ENCODE data around the gene LRRC14B. TPM values are rescaled to one million over a fixed set of nuclear protein-coding genes. Genes with fewer than 3 reads are reported as not detected.

Gene LRRC14B
- total RNA-seq, 1 donor from 2014 or later, result not detected

GRCh38 chr5:153256-153655, 38.0 kb upstream of the LRRC14B start:
- H3K9me3 Mint-ChIP-seq, result peaks cover 2% of the 10 kb centered on the region
- POLR2A ChIA-PET, result no interaction called here
- no peaks in the 10 kb centered on the region for H3K36me3 Mint-ChIP-seq (ENCODE audit: low read depth)
- no peak for TF ChIP-seq CTCF (IDR thresholded peaks at IDR 0.05)
- intact Hi-C loops (cut with micrococcal nuclease), result no loop called here
- DNase-seq (no peak), ATAC-seq (ENCODE audit: low read depth) (no peak)
- H3K27me3 Mint-ChIP-seq, result peaks cover 5% of the 10 kb centered on the region
- H3K4me3 Mint-ChIP-seq, result no peak overlapping the region
- H3K4me1 Mint-ChIP-seq, result no peaks in the 10 kb centered on the region
- CTCF ChIA-PET, result no interaction called here
- H3K27ac Mint-ChIP-seq, result no peak overlapping the region

GRCh38 chr5:154236-154635, 37.1 kb upstream of the LRRC14B start:
- Mint-ChIP-seq H3K27me3 (peaks cover 5% of the 10 kb centered on the region), H3K36me3 (ENCODE audit: low read depth) (no peaks in the 10 kb centered on the region), H3K27ac (no peak overlapping the region), H3K4me1 (no peaks in the 10 kb centered on the region), H3K9me3 (no peaks in the 10 kb centered on the region), H3K4me3 (no peak overlapping the region)
- intact Hi-C loops (cut with micrococcal nuclease), result no loop called here
- no peak for TF ChIP-seq CTCF (IDR thresholded peaks at IDR 0.05)
- no peak for ATAC-seq (ENCODE audit: low read depth)
- DNase-seq, result peak; percentile 1
- POLR2A ChIA-PET, result no interaction called here
- CTCF ChIA-PET, result no interaction called here

GRCh38 chr5:154826-155225, 36.5 kb upstream of the LRRC14B start:
- H3K9me3 Mint-ChIP-seq, result no peaks in the 10 kb centered on the region
- no peaks in the 10 kb centered on the region for H3K36me3 Mint-ChIP-seq (ENCODE audit: low read depth)
- H3K27ac Mint-ChIP-seq, result no peak overlapping the region
- ATAC-seq (ENCODE audit: low read depth) (no peak), DNase-seq (peak; percentile 1)
- H3K27me3 Mint-ChIP-seq, result peaks cover 7% of the 10 kb centered on the region
- no peak for TF ChIP-seq CTCF (IDR thresholded peaks at IDR 0.05)
- H3K4me1 Mint-ChIP-seq, result no peaks in the 10 kb centered on the region
- intact Hi-C loops (cut with micrococcal nuclease), result no loop called here
- CTCF ChIA-PET, result no interaction called here
- POLR2A ChIA-PET, result no interaction called here
- no peak overlapping the region for H3K4me3 Mint-ChIP-seq

- H3K4me1 Mint-ChIP-seq, result no peaks in the 10 kb centered on the region
- peaks cover 15% of the 10 kb centered on the region for H3K27me3 Mint-ChIP-seq
- H3K36me3 Mint-ChIP-seq (ENCODE audit: low read depth), result no peaks in the 10 kb centered on the region
- intact Hi-C loops (cut with micrococcal nuclease), result no loop called here
- no peak overlapping the region for H3K4me3 Mint-ChIP-seq
- TF ChIP-seq CTCF (IDR thresholded peaks at IDR 0.05), result no peak
- no peaks in the 10 kb centered on the region for H3K9me3 Mint-ChIP-seq
- ChIA-PET CTCF (no interaction called here), POLR2A (no interaction called here)
- no peak overlapping the region for H3K27ac Mint-ChIP-seq
- DNase-seq, result peak; percentile 5
- ATAC-seq (ENCODE audit: low read depth), result no peak
Observed at GRCh38 chr5:155651-156410, 35.5 kb upstream of the LRRC14B start.

GRCh38 chr5:156411-157072, 34.8 kb upstream of the LRRC14B start:
- no peak for ATAC-seq (ENCODE audit: low read depth)
- Mint-ChIP-seq H3K27ac (no peak overlapping the region), H3K9me3 (no peaks in the 10 kb centered on the region)

More at GRCh38 chr5:156411-157072, 34.8 kb upstream of the LRRC14B start:
- intact Hi-C loops (cut with micrococcal nuclease), result no loop called here
- ChIA-PET POLR2A (no interaction called here), CTCF (no interaction called here)
- no peaks in the 10 kb centered on the region for H3K36me3 Mint-ChIP-seq (ENCODE audit: low read depth)
- no peak overlapping the region for H3K4me3 Mint-ChIP-seq
- peak; percentile 6 for DNase-seq
- no peaks in the 10 kb centered on the region for H3K4me1 Mint-ChIP-seq
- H3K27me3 Mint-ChIP-seq, result peaks cover 16% of the 10 kb centered on the region
- no peak for TF ChIP-seq CTCF (IDR thresholded peaks at IDR 0.05)

Data from activated B cell treated with CpG ODN at 0.5 μM for 24 hours (primary cell).